ENCODE data around the gene LTA4H.
"Not testable (repeated sequence)": the region's sequence is repeated elsewhere in the genome, so short reads cannot be mapped to it uniquely, and the experiment has no call there.

LTA4H gene

GRCh38 chr12:96035283-96036236 is at the start of gene LTA4H:
Gene LTA4H, minus strand, starts transcription at chr12:96035587. Its CDS starts 68 bp downstream, at chr12:96035519.
- peak; percentile 96 for DNase-seq (ENCODE audit: low read depth)

GRCh38 chr12:96084624-96085023 is 49.2 kb upstream of the LTA4H start:
- DNase-seq (ENCODE audit: low read depth) = no peak

GRCh38 chr12:96083020-96083719 is 47.8 kb upstream of the LTA4H start:
- DNase-seq (ENCODE audit: low read depth) = no peak

GRCh38 chr12:96081596-96081995 is 46.2 kb upstream of the LTA4H start:
- DNase-seq (ENCODE audit: low read depth) = no peak

GRCh38 chr12:96078231-96079135 is 43.1 kb upstream of the LTA4H start:
- DNase-seq (ENCODE audit: low read depth) = no peak

- no peak for DNase-seq (ENCODE audit: low read depth)
Observed at GRCh38 chr12:96077081-96077480, 41.7 kb upstream of the LTA4H start.

- no peak for DNase-seq (ENCODE audit: low read depth)
Observed at GRCh38 chr12:96075560-96075959, 40.2 kb upstream of the LTA4H start.

GRCh38 chr12:96073346-96074330 is 38.3 kb upstream of the LTA4H start:
- DNase-seq (ENCODE audit: low read depth) = no peak

- DNase-seq (ENCODE audit: low read depth) = no peak
Observed at GRCh38 chr12:96070670-96071279, 35.4 kb upstream of the LTA4H start.

GRCh38 chr12:96069511-96070231 is 34.3 kb upstream of the LTA4H start:
- DNase-seq (ENCODE audit: low read depth) = no peak

- no peak for DNase-seq (ENCODE audit: low read depth)
Observed at GRCh38 chr12:96068636-96069035, 33.2 kb upstream of the LTA4H start.

GRCh38 chr12:96068111-96068510 is 32.7 kb upstream of the LTA4H start:
- no peak for DNase-seq (ENCODE audit: low read depth)

GRCh38 chr12:96065776-96066175 is 30.4 kb upstream of the LTA4H start:
- DNase-seq (ENCODE audit: low read depth) = not testable (repeated sequence)

GRCh38 chr12:96064966-96065365 is 29.6 kb upstream of the LTA4H start:
- DNase-seq (ENCODE audit: low read depth) = no peak

- DNase-seq (ENCODE audit: low read depth) = no peak
Observed at GRCh38 chr12:96064271-96064670, 28.9 kb upstream of the LTA4H start.

- DNase-seq (ENCODE audit: low read depth) = no peak
Observed at GRCh38 chr12:96063046-96063445, 27.7 kb upstream of the LTA4H start.

- DNase-seq (ENCODE audit: low read depth) = peak; percentile 75
Observed at GRCh38 chr12:96061864-96062453, 26.6 kb upstream of the LTA4H start.

- no peak for DNase-seq (ENCODE audit: low read depth)
Observed at GRCh38 chr12:96061323-96061722, 25.9 kb upstream of the LTA4H start.

GRCh38 chr12:96060041-96060440 is 24.7 kb upstream of the LTA4H start:
- no peak for DNase-seq (ENCODE audit: low read depth)
